Upper lobe of left lung (tissue), 4 donors: ENCODE results near the gene LCN2.
A peak's percentile ranks its signal among the peaks of the same experiment; 100 is the strongest.

Experiments
- EP300 ChIP-seq, 4 donors: sonication (generic); formaldehyde crosslinking; IDR thresholded peaks; one replicate each; pipeline ENCODE4 v1.5.1; 2017; ENCODE audit warnings: antibody characterized with exemption in 4 of 4, control low read depth in 2 of 4
- POLR2A ChIP-seq, 4 donors: fragments of 450-650 bp; IDR thresholded peaks; one replicate each; pipeline ENCODE4 v1.5.1; 2016 to 2017; ENCODE audit warnings: antibody characterized with exemption in 4 of 4, mild to moderate bottlenecking in 2 of 4
- TF ChIP-seq, protein P1 (sequence below), 6 experiments: fragments of 450-650 bp in 4 of 6; fragments of 200-600 bp in 2 of 6; sonication (generic) in 2 of 6; IDR thresholded peaks; one replicate each; pipeline ENCODE4 v1.5.1; 2016 to 2019; ENCODE audit warnings: antibody characterized with exemption in 6 of 6

- TF ChIP-seq, protein P1, sequence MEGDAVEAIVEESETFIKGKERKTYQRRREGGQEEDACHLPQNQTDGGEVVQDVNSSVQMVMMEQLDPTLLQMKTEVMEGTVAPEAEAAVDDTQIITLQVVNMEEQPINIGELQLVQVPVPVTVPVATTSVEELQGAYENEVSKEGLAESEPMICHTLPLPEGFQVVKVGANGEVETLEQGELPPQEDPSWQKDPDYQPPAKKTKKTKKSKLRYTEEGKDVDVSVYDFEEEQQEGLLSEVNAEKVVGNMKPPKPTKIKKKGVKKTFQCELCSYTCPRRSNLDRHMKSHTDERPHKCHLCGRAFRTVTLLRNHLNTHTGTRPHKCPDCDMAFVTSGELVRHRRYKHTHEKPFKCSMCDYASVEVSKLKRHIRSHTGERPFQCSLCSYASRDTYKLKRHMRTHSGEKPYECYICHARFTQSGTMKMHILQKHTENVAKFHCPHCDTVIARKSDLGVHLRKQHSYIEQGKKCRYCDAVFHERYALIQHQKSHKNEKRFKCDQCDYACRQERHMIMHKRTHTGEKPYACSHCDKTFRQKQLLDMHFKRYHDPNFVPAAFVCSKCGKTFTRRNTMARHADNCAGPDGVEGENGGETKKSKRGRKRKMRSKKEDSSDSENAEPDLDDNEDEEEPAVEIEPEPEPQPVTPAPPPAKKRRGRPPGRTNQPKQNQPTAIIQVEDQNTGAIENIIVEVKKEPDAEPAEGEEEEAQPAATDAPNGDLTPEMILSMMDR (IDR thresholded peaks at IDR 0.05): no peak
- TF ChIP-seq POLR2A (IDR thresholded peaks at IDR 0.05): no peak
- TF ChIP-seq EP300 (IDR thresholded peaks at IDR 0.05): peak in 1 of 4 donors; percentile 13
Measured at GRCh38 chr9:128102861-128103588, 46.2 kb upstream of the LCN2 start.
